GM23248 (cell line): ENCODE results near the gene C19orf12.

Source experiments
- EZH2 ChIP-seq: fragments of 200-600 bp; sonication (generic); IDR thresholded peaks from 2 replicates; pipeline ENCODE4 v1.6.1; 2018; ENCODE audit warnings: antibody characterized with exemption, mild to moderate bottlenecking; ENCODE audit not compliant: insufficient read depth, poor library complexity, severe bottlenecking
- EZH2phosphoT487 ChIP-seq: fragments of 200-600 bp; sonication (generic); IDR thresholded peaks from 2 replicates; pipeline ENCODE4 v1.6.1; 2018; ENCODE audit warnings: antibody characterized with exemption, moderate library complexity, mild to moderate bottlenecking, low read depth; ENCODE audit not compliant: insufficient read depth

DNA sequence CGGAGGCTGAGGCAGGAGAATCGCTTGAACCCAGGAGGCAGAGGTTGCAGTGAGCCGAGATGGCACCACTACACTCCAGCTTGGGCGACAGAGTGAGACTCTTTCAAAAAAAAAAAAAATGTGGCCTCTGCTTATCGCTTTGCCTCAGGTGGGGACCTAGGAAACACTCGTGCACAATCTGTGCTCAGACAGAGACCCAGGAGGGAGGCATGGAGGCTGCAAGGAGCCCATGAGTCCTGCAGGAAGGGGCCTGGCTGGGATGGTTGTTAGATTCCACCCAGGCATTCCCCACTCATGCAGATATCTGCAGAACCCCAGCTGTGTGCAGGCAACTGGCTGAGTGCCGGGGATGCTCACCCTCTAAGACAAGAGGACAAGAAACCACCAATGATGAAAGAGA, 43.8 kb upstream of the C19orf12 start:
- TF ChIP-seq EZH2 (no peak), EZH2phosphoT487 (no peak)
